GM19025 (cell line): Measurements from ENCODE around the gene FAM177B.

ENCODE experiments used
- ATAC-seq: cut with Tn5 transposase; IDR thresholded peaks from one replicate; pipeline ENCODE4 v1.9.1; 2021; ENCODE audit warnings: mild to moderate bottlenecking, low read depth, moderate library complexity; ENCODE audit not compliant: unreplicated experiment

Gene FAM177B

GRCh38 chr1:222784916-222785315, 47.9 kb downstream of the FAM177B start:
- no peak for ATAC-seq

DNA sequence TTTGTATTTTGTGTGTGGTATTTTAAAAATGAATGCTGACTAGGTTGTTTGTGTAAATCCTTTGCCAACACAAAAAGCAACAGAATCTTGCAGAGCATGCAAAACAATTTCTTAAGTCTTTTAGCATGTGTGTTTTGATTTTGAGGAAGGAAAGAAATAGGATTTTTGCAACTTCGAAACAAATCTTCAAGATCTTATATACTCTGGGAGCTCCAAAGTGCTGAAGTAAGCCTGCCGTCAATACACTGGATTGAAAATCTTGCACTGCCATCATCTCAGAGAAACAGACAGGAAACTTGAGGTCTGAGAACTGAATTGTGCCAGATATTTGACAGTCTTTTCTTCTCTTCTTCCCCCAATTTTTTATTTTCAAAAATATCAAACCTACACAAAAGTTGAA, 48.5 kb downstream of the FAM177B start:
- no peak for ATAC-seq

- ATAC-seq, result no peak
Observed at GRCh38 chr1:222786121-222786520, 49.1 kb downstream of the FAM177B start.

- ATAC-seq, result no peak
Observed at GRCh38 chr1:222787729-222788128, 50.7 kb downstream of the FAM177B start.

DNA sequence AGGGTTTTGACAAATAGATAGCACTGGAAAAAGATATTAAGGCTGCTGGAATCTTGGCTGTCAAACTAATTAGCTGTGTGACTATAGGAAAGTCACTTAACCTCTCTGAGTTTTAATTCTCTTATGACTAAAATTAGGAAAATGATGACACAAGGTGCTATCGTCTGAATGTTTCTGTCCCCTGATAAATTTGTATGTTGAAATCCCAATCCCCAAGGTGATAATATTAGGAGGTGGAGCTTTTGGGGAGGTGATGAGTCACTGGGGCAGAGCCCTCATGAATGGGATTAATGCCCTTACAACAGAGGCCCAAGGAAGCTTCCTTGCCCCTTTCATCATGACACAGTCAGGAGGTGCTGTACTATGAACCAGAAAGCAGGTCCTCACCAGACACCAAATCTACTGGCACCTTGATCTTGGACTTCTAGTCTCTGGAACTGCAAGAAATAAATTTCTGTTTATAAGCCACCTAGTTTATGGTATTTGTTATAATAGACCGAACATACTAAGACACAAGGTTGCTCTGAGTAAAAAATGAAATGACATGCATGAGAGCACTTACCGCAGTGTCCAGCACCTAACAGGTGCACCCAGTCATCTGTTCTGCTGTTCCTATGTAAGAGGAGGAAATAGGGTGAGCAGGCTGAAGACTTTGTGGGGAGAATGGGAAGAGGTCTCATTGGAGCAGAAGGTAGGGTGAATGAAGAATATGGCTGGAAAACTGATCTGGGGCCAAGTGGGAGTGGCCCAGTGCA, 51.6 kb downstream of the FAM177B start:
- no peak for ATAC-seq

GRCh38 chr1:222790115-222790514, 53.1 kb downstream of the FAM177B start:
- no peak for ATAC-seq

GRCh38 chr1:222790520-222790919, 53.5 kb downstream of the FAM177B start:
- no peak for ATAC-seq

DNA sequence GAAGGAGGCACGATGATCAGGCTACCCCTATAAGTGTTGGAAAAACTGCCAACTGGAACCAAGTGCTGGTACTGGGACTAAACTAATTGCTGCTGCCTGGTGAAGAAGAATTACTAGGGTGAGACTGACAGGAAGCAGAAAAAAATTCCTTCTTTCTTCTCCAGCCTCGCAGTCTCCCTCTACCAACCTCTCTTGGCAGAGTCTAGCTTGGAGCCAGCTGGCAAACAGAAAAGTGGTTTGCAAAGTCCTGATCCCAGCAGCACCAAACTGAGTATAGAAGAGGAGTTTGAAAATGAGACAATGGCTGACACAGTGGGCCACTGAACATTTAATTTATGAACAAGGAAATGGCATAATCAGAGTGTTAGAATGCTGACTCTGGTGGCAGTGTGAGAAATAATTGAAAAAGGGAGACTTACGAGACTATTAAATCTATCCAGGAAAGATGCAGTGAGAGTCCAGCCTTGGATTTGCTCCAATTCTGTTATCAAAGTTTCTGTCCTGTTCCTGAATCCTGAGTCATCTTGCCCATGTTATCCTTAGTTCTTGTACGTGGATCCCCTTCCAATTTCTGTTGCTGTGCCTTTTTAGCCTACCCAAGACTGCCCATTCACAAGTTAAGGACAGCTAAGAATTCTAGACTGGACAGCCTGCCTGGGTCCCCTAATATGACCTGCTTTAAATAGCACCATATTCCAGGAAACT, 54.2 kb downstream of the FAM177B start:
- no peak for ATAC-seq

GRCh38 chr1:222792744-222793143, 55.7 kb downstream of the FAM177B start:
- ATAC-seq, result no peak

- no peak for ATAC-seq
Observed at GRCh38 chr1:222794656-222795474, 57.9 kb downstream of the FAM177B start.

DNA sequence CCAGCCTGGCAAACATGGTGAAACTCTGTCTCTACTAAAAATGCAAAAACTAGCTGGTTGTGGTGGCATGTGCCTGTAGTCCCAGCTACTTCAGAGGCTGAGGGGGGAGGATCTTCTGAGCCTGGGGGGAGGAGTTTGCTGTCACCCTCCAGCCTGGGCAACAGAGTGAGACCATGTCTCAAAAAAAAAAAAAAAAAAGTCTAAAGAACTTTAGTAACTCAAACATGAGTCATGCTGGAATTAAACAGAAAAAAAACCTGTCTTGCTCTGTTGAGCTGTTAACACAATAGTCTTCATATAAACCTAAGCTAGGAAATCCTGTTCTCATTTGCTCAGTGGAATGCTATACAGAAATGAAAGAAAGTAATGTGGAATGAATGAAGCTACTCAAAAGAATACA, 61.1 kb downstream of the FAM177B start:
- no peak for ATAC-seq

GRCh38 chr1:222798975-222799374, 62.0 kb downstream of the FAM177B start:
- no peak for ATAC-seq
